Keratinocyte (primary cell): Measurements from ENCODE around the gene CYP11A1.

Experiments used
- EZH2 ChIP-seq: IDR thresholded peaks from one replicate; pipeline ENCODE4 v1.6.1; 2012; ENCODE audit warnings: inconsistent platforms, mild to moderate bottlenecking, low read length, moderate library complexity
- TF ChIP-seq, protein P1 (sequence below), 3 experiments: IDR thresholded peaks in 1 of 3; conservative IDR thresholded peaks in 1 of 3; optimal IDR thresholded peaks in 1 of 3; 2 replicates in 2 of 3; 3 replicates in 1 of 3; pipeline versions ENCODE3 to v1.5.1; 2011; ENCODE audit warnings: low read length in 3 of 3, mild to moderate bottlenecking in 3 of 3, moderate library complexity in 2 of 3, control low read depth in 1 of 3, inconsistent platforms in 1 of 3; ENCODE audit not compliant: insufficient read depth in 2 of 3; ENCODE audit errors: extremely low read depth in 1 of 3

DNA sequence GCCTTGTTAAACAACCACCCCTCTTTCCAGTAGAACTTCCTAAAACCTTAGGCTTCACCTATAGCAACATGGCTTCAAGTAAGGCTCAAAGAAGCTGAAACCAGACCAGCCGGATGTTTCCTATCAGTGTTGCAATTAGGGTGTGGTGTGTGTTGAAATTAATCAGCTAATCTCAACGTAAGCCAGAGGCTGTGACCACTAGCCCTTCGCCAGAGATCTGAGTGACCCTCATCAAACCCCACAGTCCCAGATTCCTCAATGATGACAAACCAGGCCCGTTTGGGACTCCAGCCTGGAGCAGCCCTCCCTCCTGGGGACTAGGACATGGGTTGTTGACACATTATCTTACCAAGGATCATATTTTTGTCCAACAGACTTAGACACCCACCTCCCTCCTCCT is 27.3 kb downstream of the CYP11A1 start:
- TF ChIP-seq, protein P1, sequence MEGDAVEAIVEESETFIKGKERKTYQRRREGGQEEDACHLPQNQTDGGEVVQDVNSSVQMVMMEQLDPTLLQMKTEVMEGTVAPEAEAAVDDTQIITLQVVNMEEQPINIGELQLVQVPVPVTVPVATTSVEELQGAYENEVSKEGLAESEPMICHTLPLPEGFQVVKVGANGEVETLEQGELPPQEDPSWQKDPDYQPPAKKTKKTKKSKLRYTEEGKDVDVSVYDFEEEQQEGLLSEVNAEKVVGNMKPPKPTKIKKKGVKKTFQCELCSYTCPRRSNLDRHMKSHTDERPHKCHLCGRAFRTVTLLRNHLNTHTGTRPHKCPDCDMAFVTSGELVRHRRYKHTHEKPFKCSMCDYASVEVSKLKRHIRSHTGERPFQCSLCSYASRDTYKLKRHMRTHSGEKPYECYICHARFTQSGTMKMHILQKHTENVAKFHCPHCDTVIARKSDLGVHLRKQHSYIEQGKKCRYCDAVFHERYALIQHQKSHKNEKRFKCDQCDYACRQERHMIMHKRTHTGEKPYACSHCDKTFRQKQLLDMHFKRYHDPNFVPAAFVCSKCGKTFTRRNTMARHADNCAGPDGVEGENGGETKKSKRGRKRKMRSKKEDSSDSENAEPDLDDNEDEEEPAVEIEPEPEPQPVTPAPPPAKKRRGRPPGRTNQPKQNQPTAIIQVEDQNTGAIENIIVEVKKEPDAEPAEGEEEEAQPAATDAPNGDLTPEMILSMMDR (optimal IDR thresholded peaks at IDR 0.05 in 1 of 3, IDR thresholded peaks at IDR 0.05 in 1 of 3, conservative IDR thresholded peaks at IDR 0.05 in 1 of 3; ENCODE audit: extremely low read depth in 1 of 3, insufficient read depth in 2 of 3, low read length in 3 of 3) = no peak
- no peak for TF ChIP-seq EZH2
